ENCODE results near the gene VMAC. TPM values are rescaled to one million over a fixed set of nuclear protein-coding genes. Genes with fewer than 3 reads are reported as not detected.

VMAC gene
- total and polyA plus RNA-seq, 2 of the 13 experiments (the other 11 are each of a cell fraction or from before 2014, with no cell fraction given): 2.4 TPM

- in situ Hi-C loops (cut with HindIII; ENCODE audit: extremely low pct_ligation_motif_present, low pct_unique_long_range_greater_than_20kb) (no loop called here), intact Hi-C loops (cut with micrococcal nuclease; ENCODE audit: unreplicated experiment) (no loop called here)
- ChIA-PET POLR2A (interaction anchor here (0.6 to 3.9 kb wide), 24 partner anchors 8 to 627 kb away, joined by 3 to 79 read pairs (median 7); partner anchors contain the start of genes CAPS, DUS3L, FUT5 and FUT6), CTCF (ENCODE audit: low intra/inter-chr PET ratio, low total read pairs) (no interaction called here)
- Histone ChIP-seq H3K79me2 (ENCODE audit: insufficient read depth, low read length) (peaks cover 44% of the 10 kb centered on the region), H3K27ac (ENCODE audit: extremely low read length, insufficient read depth, low read length) (peak overlapping the region; percentile 98), H3K36me3 (replicated peaks in 1 of 2; ENCODE audit: control insufficient read depth in 1 of 2, insufficient read depth in 2 of 2, low read length in 2 of 2) (peaks cover 0 to 12% of the 10 kb centered on the region in 2 experiments; a peak in 2 of 5 replicates), H2AFZ (ENCODE audit: low read length) (no peak overlapping the region), H3K4me2 (ENCODE audit: low read depth, low read length) (peak overlapping the region; percentile 81), H4K20me1 (ENCODE audit: insufficient read depth, low read length) (peaks cover 12% of the 10 kb centered on the region; the same call in 1 of the 2 replicates), H3K27me3 (ENCODE audit: control insufficient read depth in 1 of 2, insufficient read depth in 2 of 2, low read length in 2 of 2) (peaks cover 0 to 4% of the 10 kb centered on the region in 2 experiments; a peak in 1 of 5 replicates), H3K4me1 (ENCODE audit: insufficient read depth, low read length) (peaks cover 52% of the 10 kb centered on the region), H3K9me3 (ENCODE audit: low read length) (no peaks in the 10 kb centered on the region), H3K4me3 (replicated peaks in 1 of 3; ENCODE audit: insufficient read depth in 1 of 3, low read depth in 2 of 3, low read length in 3 of 3) (peak overlapping the region; percentile 78 to 100 (median 99)), H3K9ac (ENCODE audit: insufficient read depth, low read depth, low read length) (peak overlapping the region; percentile 100)
- DNase-seq (ENCODE audit: low spot score) (no peak), ATAC-seq (no peak), FAIRE-seq (no peak)
- TSS peak; percentile 70 for BruUV-seq (replicated peaks)
- 0% methylated on average over 10 of the region's 27 CpGs for WGBS (ENCODE audit: low lambda C conversion rate)
- TF ChIP-seq TOPORS (CRISPR knock-in tag; IDR thresholded peaks at IDR 0.05): no peak
- TF ChIP-seq ZNF563 (CRISPR knock-in tag; IDR thresholded peaks at IDR 0.05): no peak
- TF ChIP-seq RBAK (CRISPR knock-in tag; IDR thresholded peaks at IDR 0.05): no peak
- 0 out of 2 replicates have a peak, but pooled peaks have one; percentile 25 for TF ChIP-seq PCBP1 (IDR thresholded peaks at IDR 0.05; ENCODE audit: borderline replicate concordance, low read depth, low read length)
- TF ChIP-seq KLF15 (CRISPR knock-in tag; IDR thresholded peaks at IDR 0.05; ENCODE audit: borderline replicate concordance): no peak
- TF ChIP-seq ZNF30 (CRISPR knock-in tag; IDR thresholded peaks at IDR 0.05): no peak
- TF ChIP-seq ZNF878 (CRISPR knock-in tag; IDR thresholded peaks at IDR 0.05): 0 out of 2 replicates have a peak, but pooled peaks have one; percentile 12
- no peak for TF ChIP-seq ZBTB20 (CRISPR knock-in tag; IDR thresholded peaks at IDR 0.05; ENCODE audit: borderline replicate concordance, low read depth)
- TF ChIP-seq DZIP1 (CRISPR knock-in tag; IDR thresholded peaks at IDR 0.05): peak; percentile 74; the same call in 1 of the 2 replicates
- TF ChIP-seq CHD2 (IDR thresholded peaks at IDR 0.05; ENCODE audit: low read depth, low read length): no peak
- TF ChIP-seq ZNF816 (CRISPR knock-in tag; IDR thresholded peaks at IDR 0.05; ENCODE audit: borderline replicate concordance): no peak
- no peak for TF ChIP-seq MLX (CRISPR knock-in tag; IDR thresholded peaks at IDR 0.05)
- TF ChIP-seq ZNF225 (CRISPR knock-in tag; IDR thresholded peaks at IDR 0.05): peak; percentile 24; the same call in 1 of the 2 replicates
- TF ChIP-seq NR2F1 (CRISPR knock-in tag; IDR thresholded peaks at IDR 0.05): 0 out of 4 replicates have a peak, but pooled peaks of 1 of the 2 experiments have one; percentile 7
- no peak for TF ChIP-seq RARA (CRISPR knock-in tag; IDR thresholded peaks at IDR 0.05)
- TF ChIP-seq CBX1 (IDR thresholded peaks at IDR 0.05; ENCODE audit: low read depth): no peak
- TF ChIP-seq ZNF784 (CRISPR knock-in tag; IDR thresholded peaks at IDR 0.05; ENCODE audit: borderline replicate concordance): no peak
- no peak for TF ChIP-seq FUBP1 (CRISPR knock-in tag; IDR thresholded peaks at IDR 0.05; ENCODE audit: borderline replicate concordance)
These were observed 1.5 kb upstream of the VMAC start for GRCh38 chr19:5903056-5903623.
